ENCODE results near the gene COPS4.
"Not testable (repeated sequence)": the region's sequence is repeated elsewhere in the genome, so short reads cannot be mapped to it uniquely, and the experiment has no call there.

The COPS4 gene

DNA sequence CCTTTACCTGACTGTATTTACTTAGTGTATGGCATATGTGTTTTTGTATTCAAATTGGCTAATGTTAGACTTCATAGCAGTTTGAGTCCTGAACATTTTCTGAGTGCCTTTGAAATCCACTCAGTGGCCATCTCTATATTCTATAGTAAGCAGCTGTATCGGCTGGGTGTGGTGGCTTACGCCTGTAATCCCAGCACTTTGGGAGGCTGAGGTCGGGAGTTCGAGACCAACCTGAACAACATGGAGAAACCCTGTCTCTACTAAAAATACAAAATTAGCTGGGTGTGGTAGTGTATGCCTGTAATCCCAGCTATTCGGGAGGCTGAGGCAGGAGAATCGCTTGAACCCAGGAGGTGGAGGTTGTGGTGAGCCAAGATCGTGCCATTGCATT, 76.8 kb downstream of the COPS4 start:
- not testable (repeated sequence) for H3K36me3 ChIP-seq (ENCODE audit: control insufficient read depth in 2 of 2, insufficient read depth in 2 of 2, low read length in 2 of 2); H3K9ac ChIP-seq (ENCODE audit: low read length in 2 of 2); H3K4me3 ChIP-seq (ENCODE audit: low read length in 2 of 2); H3K27me3 ChIP-seq (ENCODE audit: control insufficient read depth in 1 of 2, insufficient read depth in 2 of 2, low read length in 2 of 2); H3K9me3 ChIP-seq (ENCODE audit: control insufficient read depth in 2 of 2, low read length in 2 of 2); H3K27ac ChIP-seq (ENCODE audit: low read length)
- peaks cover 11% of the 10 kb centered on the region for H3K4me1 ChIP-seq (ENCODE audit: control insufficient read depth, insufficient read depth, low read length)

DNA sequence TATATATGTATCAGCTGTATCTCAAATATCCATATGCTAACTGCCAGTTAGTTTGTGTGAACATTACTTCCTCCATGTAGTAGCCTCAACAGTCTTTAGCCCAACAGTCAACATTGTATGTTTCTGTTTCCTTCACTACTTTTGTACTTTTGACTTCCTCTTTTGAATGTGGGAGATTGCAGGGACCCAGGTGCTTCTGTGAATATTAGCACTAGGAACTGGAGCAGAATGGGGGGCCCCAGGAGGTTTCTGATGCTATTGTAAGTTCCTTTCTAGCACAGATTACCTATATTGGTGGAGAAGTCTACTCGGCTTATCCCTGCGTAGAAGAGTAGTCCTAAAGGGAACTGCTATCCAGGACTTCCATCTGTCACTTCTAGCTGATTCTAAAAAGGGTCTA, 77.2 kb downstream of the COPS4 start:
- Histone ChIP-seq H3K27me3 (ENCODE audit: control insufficient read depth in 1 of 2, insufficient read depth in 2 of 2, low read length in 2 of 2) (no peaks in the 10 kb centered on the region), H3K36me3 (ENCODE audit: control insufficient read depth in 2 of 2, insufficient read depth in 2 of 2, low read length in 2 of 2) (no peaks in the 10 kb centered on the region), H3K9ac (ENCODE audit: low read length in 2 of 2) (no peak overlapping the region), H3K9me3 (ENCODE audit: control insufficient read depth in 2 of 2, low read length in 2 of 2) (no peaks in the 10 kb centered on the region), H3K4me3 (ENCODE audit: low read length in 2 of 2) (no peak overlapping the region), H3K4me1 (ENCODE audit: control insufficient read depth, insufficient read depth, low read length) (peaks cover 11% of the 10 kb centered on the region), H3K27ac (ENCODE audit: low read length) (no peak overlapping the region)

DNA sequence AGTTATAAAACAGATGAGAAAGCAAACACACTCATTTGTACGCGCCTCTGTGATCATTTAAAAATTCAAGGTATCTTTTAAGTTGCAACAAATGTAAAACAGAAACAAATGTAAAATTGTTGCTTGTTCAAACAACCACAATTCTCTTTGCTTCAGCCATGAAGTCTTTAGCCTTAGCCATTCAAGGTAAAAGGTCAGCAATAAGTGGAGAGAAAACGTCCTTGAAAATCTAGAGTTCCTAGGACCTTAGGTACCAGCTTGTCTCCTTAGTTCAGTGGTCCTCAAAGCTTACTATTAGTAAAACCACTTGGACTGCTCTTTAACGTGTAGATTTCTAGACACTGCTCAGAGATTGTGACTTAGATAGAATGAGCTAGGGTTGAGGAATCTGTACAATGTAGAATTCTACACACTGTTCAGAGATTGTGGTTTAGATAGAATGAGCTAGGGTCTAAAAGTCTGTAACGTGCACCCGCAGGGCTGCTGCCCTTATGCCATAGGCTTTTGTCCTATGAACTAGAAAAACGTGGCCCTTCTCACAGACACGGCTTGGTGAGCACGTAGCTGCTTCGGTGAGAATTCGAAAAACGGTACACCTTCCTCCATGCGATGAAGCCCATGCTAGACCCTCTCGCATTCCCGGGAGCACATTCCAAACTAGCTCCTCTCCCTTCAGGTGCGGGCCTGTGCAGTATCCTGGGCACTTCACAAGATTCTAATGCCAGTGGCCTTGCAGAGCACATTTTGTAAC, 77.9 kb downstream of the COPS4 start:
- Histone ChIP-seq H3K36me3 (ENCODE audit: control insufficient read depth in 2 of 2, insufficient read depth in 2 of 2, low read length in 2 of 2) (no peaks in the 10 kb centered on the region), H3K9me3 (ENCODE audit: control insufficient read depth in 2 of 2, low read length in 2 of 2) (no peaks in the 10 kb centered on the region), H3K9ac (ENCODE audit: low read length in 2 of 2) (no peak overlapping the region), H3K4me1 (ENCODE audit: control insufficient read depth, insufficient read depth, low read length) (peaks cover 11% of the 10 kb centered on the region), H3K27me3 (ENCODE audit: control insufficient read depth in 1 of 2, insufficient read depth in 2 of 2, low read length in 2 of 2) (no peaks in the 10 kb centered on the region), H3K4me3 (ENCODE audit: low read length in 2 of 2) (no peak overlapping the region), H3K27ac (ENCODE audit: low read length) (no peak overlapping the region)

DNA sequence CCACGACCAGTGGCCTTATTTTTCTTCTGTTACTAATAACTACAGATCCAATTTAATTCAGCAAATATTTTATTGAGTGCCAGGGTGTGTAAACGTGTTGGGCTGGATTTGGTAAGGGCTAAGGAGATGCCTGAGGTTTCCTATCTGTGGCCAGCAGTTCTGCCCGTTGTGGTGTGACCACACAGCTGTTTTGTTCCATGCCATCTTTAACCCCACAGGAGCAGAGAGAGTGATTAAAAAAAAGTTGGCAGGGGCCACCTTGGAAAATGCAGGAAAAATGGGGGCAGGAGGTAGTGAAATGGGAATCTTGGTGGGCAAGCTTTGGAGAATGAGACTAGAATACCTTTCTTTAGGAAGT, 78.4 kb downstream of the COPS4 start:
- no peak overlapping the region for H3K4me3 ChIP-seq (ENCODE audit: low read length in 2 of 2)
- no peak overlapping the region for H3K27ac ChIP-seq (ENCODE audit: low read length)
- no peak overlapping the region for H3K9ac ChIP-seq (ENCODE audit: low read length in 2 of 2)

DNA sequence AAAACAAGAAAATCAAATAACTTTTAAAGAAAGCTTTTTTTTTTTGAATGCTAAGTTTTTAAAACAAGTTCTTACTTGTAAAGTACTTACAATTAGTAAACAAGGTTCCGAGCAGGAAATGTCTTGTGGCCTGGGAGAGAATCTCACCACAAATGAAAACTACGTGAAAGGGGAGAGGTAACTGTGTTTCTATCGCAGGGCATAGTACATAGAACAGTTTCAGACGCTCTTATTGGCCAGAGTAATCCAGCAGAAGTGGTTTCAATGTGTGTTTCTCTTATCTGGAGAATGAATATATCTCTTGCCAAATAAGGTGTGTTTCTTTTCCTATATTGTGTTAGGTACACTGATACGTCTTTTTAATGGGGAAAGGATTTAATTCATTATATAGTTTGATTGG, 79.6 kb downstream of the COPS4 start, which contains the start of gene PLAC8:
Gene PLAC8 (minus strand): TSS at position 154 of the 400 bp plus-strand sequence. CDS start 6,808 bp downstream, outside the sequence.
- H3K36me3 ChIP-seq (ENCODE audit: control insufficient read depth in 2 of 2, insufficient read depth in 2 of 2, low read length in 2 of 2) = no peaks in the 10 kb centered on the region
- no peak within 1 kb of the TSS for H3K9ac ChIP-seq (ENCODE audit: low read length in 2 of 2)
- H3K9me3 ChIP-seq (ENCODE audit: control insufficient read depth in 2 of 2, low read length in 2 of 2) = no peaks in the 10 kb centered on the region
- peaks cover 7% of the 10 kb centered on the region for H3K4me1 ChIP-seq (ENCODE audit: control insufficient read depth, insufficient read depth, low read length)
- no peak within 1 kb of the TSS for H3K4me3 ChIP-seq (ENCODE audit: low read length in 2 of 2)
- H3K27ac ChIP-seq (ENCODE audit: low read length) = no peak within 1 kb of the TSS
- H3K27me3 ChIP-seq (ENCODE audit: control insufficient read depth in 1 of 2, insufficient read depth in 2 of 2, low read length in 2 of 2) = peaks cover 0 to 2% of the 10 kb centered on the region in 2 donors

More for the DNA sequence above, 78.4 kb downstream of the COPS4 start:
- no peaks in the 10 kb centered on the region for H3K36me3 ChIP-seq (ENCODE audit: control insufficient read depth in 2 of 2, insufficient read depth in 2 of 2, low read length in 2 of 2)
- H3K4me1 ChIP-seq (ENCODE audit: control insufficient read depth, insufficient read depth, low read length) = peaks cover 11% of the 10 kb centered on the region
- no peaks in the 10 kb centered on the region for H3K9me3 ChIP-seq (ENCODE audit: control insufficient read depth in 2 of 2, low read length in 2 of 2)
- H3K27me3 ChIP-seq (ENCODE audit: control insufficient read depth in 1 of 2, insufficient read depth in 2 of 2, low read length in 2 of 2) = peaks cover 0 to 2% of the 10 kb centered on the region in 2 donors

DNA sequence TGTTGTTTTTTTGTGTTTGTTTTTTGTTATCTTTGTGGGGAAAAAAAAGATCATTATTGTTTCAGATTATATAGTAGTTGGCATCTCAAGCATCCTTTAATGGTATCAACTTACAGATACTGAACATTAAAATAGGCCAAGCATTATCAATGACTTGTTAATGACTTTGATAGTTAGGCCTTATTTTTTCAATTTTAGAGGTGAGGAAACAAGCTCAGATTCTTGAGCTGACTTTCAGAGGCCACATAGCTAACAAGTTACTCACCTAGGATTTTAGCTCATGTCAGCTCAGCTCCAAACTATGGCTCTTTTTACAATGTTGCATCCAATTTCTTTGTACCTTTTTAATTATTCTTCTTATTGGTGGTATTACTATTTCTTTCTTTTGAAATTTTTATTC, 80.0 kb downstream of the COPS4 start:
- Histone ChIP-seq H3K9me3 (ENCODE audit: control insufficient read depth in 2 of 2, low read length in 2 of 2) (no peaks in the 10 kb centered on the region), H3K4me3 (ENCODE audit: low read length in 2 of 2) (no peak overlapping the region), H3K36me3 (ENCODE audit: control insufficient read depth in 2 of 2, insufficient read depth in 2 of 2, low read length in 2 of 2) (no peaks in the 10 kb centered on the region), H3K27me3 (ENCODE audit: control insufficient read depth in 1 of 2, insufficient read depth in 2 of 2, low read length in 2 of 2) (peaks cover 0 to 2% of the 10 kb centered on the region in 2 donors), H3K4me1 (ENCODE audit: control insufficient read depth, insufficient read depth, low read length) (peaks cover 5% of the 10 kb centered on the region), H3K9ac (ENCODE audit: low read length in 2 of 2) (no peak overlapping the region), H3K27ac (ENCODE audit: low read length) (no peak overlapping the region)

DNA sequence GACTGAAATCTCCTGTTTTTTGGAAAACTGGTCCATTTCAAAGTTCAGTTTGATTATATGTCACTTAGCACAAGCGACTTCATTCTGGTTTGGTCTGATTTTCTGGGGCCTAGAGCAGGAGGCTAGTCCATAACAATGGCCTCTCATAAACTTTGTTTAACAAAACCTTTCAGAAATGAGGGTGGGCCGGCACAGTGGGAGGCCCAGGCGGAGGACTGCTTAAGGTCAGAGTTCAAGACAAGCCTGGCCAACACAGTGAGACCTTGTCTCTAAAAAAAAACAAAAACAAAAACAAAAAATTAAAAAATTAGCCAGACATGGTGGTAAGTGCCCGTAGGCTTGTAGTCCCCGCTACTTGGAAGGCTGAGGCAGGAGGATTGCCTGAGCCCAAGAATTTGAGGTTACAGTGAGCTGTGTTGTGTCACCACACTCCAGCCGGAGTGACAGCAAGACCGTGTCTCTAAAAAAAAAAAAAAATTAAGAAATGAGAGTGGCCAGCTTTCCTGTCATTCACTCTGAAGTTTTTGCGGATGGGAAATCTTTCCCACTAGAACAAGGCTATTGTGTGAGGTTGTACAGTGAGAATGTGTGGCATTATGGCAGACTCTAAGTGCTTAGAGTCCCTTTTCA, 80.8 kb downstream of the COPS4 start:
- Histone ChIP-seq H3K4me3 (ENCODE audit: low read length in 2 of 2) (no peak overlapping the region), H3K4me1 (ENCODE audit: control insufficient read depth, insufficient read depth, low read length) (no peaks in the 10 kb centered on the region), H3K36me3 (ENCODE audit: control insufficient read depth in 2 of 2, insufficient read depth in 2 of 2, low read length in 2 of 2) (no peaks in the 10 kb centered on the region), H3K9ac (ENCODE audit: low read length in 2 of 2) (no peak overlapping the region), H3K27me3 (ENCODE audit: control insufficient read depth in 1 of 2, insufficient read depth in 2 of 2, low read length in 2 of 2) (peaks cover 0 to 2% of the 10 kb centered on the region in 2 donors), H3K27ac (ENCODE audit: low read length) (no peak overlapping the region), H3K9me3 (ENCODE audit: control insufficient read depth in 2 of 2, low read length in 2 of 2) (no peaks in the 10 kb centered on the region)

DNA sequence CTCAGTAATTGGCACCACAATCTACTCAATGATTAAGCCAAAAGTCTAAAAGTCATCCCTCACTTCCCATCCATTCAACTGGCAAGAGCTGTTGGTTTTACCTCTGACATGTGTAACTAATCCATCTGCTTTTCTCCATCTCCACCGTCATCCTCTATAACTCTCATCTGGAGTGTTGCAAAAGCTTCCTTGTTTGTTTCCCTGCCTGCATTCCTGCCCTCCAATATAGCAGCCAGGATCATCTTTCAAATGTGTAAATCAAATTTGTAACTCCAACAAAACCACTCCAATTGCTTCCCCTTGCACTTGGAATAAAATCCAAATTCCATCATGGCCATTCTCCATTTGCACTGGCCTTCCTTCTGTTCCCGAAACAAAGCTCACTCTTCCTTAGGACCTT, 83.9 kb downstream of the COPS4 start:
- no peak overlapping the region for H3K9ac ChIP-seq (ENCODE audit: low read length in 2 of 2)
- H3K27me3 ChIP-seq (ENCODE audit: control insufficient read depth in 1 of 2, insufficient read depth in 2 of 2, low read length in 2 of 2) = peaks cover 0 to 2% of the 10 kb centered on the region in 2 donors
- no peak overlapping the region for H3K4me3 ChIP-seq (ENCODE audit: low read length in 2 of 2)
- H3K4me1 ChIP-seq (ENCODE audit: control insufficient read depth, insufficient read depth, low read length) = no peaks in the 10 kb centered on the region
- H3K9me3 ChIP-seq (ENCODE audit: control insufficient read depth in 2 of 2, low read length in 2 of 2) = no peaks in the 10 kb centered on the region
- H3K36me3 ChIP-seq (ENCODE audit: control insufficient read depth in 2 of 2, insufficient read depth in 2 of 2, low read length in 2 of 2) = no peaks in the 10 kb centered on the region
- no peak overlapping the region for H3K27ac ChIP-seq (ENCODE audit: low read length)

DNA sequence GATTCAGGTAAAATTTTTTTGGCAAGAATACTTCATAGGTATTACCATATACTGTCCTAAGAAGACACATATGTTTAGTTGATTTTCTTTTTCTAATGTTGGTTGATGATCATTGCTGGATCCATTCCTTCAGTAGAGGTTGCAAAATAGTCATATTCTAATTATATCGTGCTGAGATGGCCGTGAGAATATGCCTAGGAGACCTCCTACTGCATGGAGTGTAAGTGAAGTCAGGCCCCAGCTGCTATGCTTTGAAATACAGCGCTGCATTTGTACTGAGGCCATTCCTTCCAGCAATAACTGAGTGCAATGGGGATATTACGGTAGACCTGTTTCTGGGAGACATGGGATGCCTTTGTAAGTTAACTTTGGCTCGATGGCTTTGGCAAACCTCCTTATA, 86.3 kb downstream of the COPS4 start:
- Histone ChIP-seq H3K27me3 (ENCODE audit: control insufficient read depth in 1 of 2, insufficient read depth in 2 of 2, low read length in 2 of 2) (peaks cover 0 to 2% of the 10 kb centered on the region in 2 donors), H3K4me1 (ENCODE audit: control insufficient read depth, insufficient read depth, low read length) (no peaks in the 10 kb centered on the region), H3K9ac (ENCODE audit: low read length in 2 of 2) (no peak overlapping the region), H3K27ac (ENCODE audit: low read length) (no peak overlapping the region), H3K36me3 (ENCODE audit: control insufficient read depth in 2 of 2, insufficient read depth in 2 of 2, low read length in 2 of 2) (no peaks in the 10 kb centered on the region), H3K4me3 (ENCODE audit: low read length in 2 of 2) (no peak overlapping the region), H3K9me3 (ENCODE audit: control insufficient read depth in 2 of 2, low read length in 2 of 2) (no peaks in the 10 kb centered on the region)

DNA sequence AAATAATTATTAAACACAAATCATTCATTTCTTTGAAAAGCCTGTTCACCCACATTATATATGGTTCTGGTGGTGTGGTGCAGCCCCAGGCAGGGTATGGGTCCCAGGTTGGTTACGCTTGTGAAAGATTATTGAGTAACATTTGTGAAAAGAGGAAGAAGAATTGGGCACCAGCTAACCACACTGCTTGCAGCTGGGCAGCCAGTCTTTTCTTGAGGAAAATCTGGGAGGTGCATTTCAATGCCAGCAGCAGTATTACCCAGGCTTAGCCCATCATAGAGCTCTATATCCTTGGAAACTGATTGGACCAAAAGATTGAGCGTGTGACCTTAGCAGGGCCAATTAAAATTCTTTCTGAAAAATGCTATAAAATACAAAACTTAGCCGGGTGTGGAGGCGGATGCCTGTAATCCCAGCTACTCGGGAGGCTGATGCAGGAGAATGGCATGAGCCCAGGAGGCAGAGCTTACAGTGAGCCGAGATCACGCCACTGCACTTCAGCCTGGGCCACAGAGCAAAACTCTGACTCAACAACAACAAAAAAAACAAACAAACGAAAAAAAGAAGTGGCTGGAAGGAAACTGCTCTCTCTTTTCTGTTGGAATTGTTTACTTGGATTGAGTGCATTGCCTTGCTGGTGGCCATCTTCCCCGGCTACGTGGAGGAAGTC, 89.3 kb downstream of the COPS4 start:
- Histone ChIP-seq H3K27ac (ENCODE audit: low read length) (no peak overlapping the region), H3K4me3 (ENCODE audit: low read length in 2 of 2) (no peak overlapping the region), H3K9ac (ENCODE audit: low read length in 2 of 2) (no peak overlapping the region), H3K27me3 (ENCODE audit: control insufficient read depth in 1 of 2, insufficient read depth in 2 of 2, low read length in 2 of 2) (no peaks in the 10 kb centered on the region), H3K4me1 (ENCODE audit: control insufficient read depth, insufficient read depth, low read length) (no peaks in the 10 kb centered on the region), H3K36me3 (ENCODE audit: control insufficient read depth in 2 of 2, insufficient read depth in 2 of 2, low read length in 2 of 2) (no peaks in the 10 kb centered on the region), H3K9me3 (ENCODE audit: control insufficient read depth in 2 of 2, low read length in 2 of 2) (no peaks in the 10 kb centered on the region)
